HG03139 (cell line): Measurements from ENCODE around the gene STIM2.

Experiments
- ATAC-seq: cut with Tn5 transposase; IDR thresholded peaks from one replicate; pipeline ENCODE4 v1.9.1; 2021; ENCODE audit not compliant: unreplicated experiment

STIM2 gene

DNA sequence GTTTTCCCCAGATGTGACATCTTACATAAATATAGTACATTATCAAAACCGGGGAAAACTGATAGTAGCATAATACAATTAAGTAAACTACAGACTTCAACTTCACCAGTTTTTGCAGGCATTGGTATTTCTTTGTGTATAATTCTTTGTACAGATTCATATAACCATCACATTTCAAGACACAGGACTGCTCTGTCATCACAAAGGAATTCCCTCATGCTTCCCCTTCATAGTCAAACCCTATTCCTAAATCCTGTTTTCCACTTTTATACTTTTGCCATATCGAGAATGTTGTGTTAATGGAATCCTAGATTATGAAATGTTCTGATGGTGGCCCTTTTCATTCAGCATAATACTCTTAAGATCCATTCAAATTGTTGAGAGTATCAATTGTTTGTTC is 36.0 kb downstream of the STIM2 start:
- no peak for ATAC-seq

- ATAC-seq = no peak
These were observed 39.4 kb downstream of the STIM2 start for GRCh38 chr4:26899991-26900390.

DNA sequence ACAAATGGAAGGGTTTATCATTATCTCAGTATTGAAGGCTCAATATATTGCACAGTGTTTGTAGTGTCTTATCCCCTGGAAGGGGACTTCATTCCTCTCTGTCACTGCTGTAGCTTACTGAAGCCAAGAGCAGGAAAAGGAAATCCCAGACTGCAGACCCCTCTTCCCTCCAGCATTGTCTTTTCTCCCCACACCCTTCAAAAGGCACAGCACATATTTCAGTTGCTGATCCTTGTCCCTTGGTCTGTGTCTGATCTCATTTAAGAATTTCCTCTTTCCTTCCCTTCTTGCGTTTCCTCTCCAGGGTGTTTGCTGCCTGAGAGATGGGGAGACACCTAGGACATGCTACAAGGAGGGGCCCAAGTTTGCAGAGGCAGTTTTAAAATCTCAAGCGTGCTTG is 40.1 kb downstream of the STIM2 start:
- ATAC-seq = no peak

- ATAC-seq = no peak
These were observed 44.5 kb downstream of the STIM2 start for GRCh38 chr4:26905172-26905571.

GRCh38 chr4:26907731-26908599 is 47.3 kb downstream of the STIM2 start:
- no peak for ATAC-seq

DNA sequence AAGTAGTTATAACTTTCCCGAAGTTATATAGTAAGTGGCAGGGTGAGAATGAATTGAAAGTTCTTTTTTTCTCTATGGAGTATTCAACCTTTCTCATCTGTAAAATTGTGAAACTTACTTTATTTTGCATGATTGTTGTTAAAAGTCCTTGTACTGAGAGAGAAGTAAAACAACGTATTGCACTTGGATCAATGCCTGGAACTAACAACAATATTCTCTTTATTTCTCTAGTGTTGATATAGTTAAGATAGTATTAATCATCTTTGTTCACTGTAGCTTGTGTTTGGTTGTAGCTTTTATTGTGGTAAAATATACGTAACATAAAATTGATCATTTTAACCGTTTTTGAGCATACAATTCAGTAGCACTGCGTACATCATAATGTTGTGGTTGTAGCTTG is 48.7 kb downstream of the STIM2 start:
- no peak for ATAC-seq

DNA sequence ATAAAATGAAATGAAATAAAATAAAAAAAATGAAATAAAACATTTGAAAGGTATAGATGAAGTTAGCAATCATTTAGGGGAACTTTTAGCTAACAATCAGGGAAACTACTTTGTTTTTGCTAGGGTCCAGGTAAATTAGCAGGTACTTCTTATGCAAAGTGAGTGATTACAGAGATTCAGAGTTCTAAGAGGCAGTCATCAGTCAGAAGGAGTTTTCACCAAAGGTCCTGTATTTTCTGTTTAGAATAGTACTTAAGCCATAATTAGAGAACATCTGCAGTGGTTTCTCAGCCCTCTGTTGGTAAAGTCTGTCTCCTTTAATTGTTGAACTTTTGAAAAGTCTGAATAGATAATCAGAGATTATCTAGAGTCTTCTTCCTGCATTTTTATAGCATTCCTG is 50.6 kb downstream of the STIM2 start:
- no peak for ATAC-seq

DNA sequence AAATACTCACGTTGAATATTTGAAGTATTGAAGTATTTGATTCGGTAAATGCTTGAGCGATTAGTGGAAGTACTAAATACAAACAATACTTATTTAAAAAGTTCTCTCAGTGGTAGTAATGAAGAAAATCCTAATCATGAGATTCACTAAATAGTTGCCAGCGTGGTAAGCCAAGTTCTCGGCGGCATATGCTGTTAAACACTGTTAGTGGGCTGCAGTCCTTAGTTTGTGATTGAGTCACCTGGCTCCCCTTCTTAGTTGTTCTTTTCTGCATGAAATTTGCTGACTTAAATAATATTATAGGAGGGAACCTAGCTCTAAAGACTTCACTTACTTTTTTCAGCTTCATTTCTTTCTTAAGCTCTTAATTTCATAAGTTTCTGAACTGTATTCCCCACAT is 51.4 kb downstream of the STIM2 start:
- ATAC-seq = no peak

DNA sequence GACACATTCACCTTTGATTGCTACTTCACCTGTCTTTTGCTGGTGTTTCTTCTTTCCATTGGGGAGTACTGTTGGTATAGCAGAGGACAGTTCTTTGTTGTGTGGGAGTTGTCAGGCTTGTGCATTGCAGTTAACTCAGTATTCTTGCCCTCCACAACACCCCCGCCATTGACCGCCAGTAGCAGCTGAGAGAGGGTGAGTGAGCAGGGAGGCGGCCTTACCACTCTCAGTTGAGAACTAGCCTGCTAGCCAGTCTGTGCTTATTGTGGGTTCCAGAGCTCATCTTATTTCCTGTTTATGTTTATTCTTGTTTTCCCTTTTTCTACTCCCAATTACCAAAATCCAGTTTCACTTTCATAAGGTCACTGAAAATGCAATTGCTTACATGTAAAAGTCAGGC is 52.2 kb downstream of the STIM2 start:
- ATAC-seq = no peak

DNA sequence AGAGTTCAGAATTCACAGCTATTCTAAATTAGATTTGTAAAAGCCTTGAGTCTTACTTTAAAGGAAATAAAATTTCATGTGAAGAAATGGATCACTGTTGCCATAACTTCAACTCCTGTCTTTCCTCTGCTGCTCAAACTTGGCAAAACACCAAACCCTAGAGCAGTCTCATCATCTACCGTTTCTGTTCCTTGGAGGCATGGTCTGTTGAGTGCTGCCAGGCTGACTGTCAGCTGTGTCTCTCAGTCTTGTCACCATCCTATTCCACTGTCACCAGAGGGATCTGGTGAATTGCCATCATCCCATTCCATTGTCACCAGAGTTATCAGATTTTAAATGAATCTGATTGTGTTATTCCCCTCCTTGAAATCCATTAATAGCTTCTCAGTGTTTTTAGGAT is 55.6 kb downstream of the STIM2 start:
- ATAC-seq = no peak

DNA sequence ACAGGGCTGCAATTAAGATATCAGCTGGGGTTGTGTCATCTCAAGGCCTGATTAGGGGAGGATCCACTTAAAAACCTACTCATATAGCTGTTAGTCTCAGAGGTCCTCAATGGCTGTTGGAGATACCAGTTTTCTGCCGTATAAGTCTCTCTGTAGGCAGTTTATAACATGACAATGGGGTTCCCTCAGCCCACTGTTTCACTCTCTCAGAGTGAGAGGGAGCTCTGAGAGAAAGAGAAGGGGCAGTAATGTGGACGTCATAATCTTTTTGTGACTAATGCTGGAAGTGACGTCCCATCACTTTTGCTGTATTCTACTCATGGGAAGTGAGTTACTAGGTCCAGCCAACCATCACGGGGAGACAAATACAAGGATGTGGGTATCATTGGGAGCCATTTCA is 70.3 kb downstream of the STIM2 start:
- ATAC-seq = no peak

DNA sequence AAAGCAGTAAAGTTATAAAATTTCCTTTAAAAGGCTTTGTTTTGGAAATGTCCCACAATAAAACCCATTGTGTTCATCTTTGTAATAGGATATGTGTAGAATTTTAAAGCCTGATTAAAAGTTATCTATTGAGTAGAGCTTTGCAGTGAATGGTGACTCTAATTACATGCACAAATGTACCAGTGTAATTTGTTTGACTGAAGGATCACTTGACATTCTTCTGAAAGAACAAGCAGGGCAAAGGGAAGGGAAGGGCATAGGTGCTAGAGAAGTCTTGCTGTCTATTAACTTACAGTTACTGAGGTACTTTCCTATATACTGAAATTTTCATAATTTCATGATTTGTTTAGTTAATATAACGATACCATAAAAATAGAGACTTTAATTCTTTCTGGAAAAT is 70.8 kb downstream of the STIM2 start:
- ATAC-seq = no peak

DNA sequence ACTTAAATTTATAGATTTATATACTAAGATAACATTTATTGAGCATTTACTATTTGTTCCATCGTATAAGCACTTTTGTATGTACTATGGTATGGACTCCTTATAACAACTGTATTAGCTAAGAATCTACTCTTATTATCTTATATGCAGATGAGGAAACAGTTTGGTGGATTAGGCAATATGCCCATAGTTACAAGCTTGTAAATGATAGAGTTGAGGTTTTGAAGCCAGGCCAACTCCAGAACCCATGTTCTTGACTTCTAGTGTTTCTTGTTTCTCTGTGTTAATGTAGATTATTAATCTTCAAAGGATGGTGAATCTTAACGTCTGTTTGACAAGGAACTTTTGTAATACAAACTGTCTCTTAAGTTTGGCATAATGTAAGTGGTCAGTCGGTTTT is 71.3 kb downstream of the STIM2 start:
- ATAC-seq = no peak

GRCh38 chr4:26935397-26935796 is 74.8 kb downstream of the STIM2 start:
- no peak for ATAC-seq

DNA sequence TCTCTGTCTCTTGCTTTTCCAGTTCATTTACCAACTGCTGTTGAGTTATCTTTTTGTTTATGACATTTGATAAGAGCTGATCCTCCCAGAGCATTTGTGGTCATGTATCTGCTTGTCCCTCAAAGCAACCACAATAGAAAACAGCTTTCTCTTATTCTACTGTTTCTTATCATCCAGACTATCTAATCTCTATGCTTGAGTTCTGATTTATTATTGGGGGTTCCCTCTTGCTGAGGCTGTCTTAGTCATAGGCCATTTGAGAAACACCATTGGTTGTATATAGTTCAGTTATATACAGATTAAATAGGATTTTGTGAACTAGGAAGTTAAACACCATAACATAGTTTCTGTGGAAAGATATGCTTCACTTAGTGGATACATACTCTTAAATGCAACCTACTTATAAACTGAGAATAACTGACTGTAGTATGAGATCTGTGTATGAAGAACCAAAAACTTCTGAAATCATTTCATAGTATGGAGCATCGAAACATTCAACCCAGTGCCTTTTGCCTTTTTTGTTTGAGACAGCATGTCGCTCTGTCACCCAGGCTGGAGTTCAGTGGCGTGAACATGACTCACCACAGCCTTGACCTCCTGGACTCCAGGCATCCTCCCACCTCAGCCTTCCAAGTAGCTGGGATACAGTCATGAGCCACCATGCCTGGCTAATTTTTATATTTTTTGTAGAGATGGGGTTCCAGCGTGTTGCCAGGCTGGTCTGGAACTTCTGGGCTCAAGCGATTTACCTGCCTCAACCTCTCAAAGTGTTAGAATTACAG is 75.8 kb downstream of the STIM2 start:
- no peak for ATAC-seq

DNA sequence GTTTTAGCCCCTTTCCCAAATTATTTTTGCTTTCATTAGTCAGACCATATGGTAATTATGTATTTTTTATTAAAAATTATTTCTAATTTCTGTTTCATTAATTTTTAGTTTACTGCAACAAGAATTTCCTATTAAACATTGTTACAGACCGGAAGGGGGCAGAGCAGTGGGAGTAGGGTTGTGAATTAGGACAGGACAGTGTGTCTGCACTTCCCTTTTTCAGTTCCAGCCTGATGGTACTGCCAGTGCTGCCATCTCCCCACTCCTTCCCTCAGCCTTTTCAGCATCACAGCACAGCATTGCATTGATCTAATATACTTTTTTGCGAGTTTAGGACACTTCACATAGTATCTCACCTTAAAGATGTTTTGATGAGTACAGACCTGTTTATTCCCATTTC is 76.5 kb downstream of the STIM2 start:
- ATAC-seq = peak; percentile 62

GRCh38 chr4:26937567-26937966 is 76.9 kb downstream of the STIM2 start:
- ATAC-seq = no peak

DNA sequence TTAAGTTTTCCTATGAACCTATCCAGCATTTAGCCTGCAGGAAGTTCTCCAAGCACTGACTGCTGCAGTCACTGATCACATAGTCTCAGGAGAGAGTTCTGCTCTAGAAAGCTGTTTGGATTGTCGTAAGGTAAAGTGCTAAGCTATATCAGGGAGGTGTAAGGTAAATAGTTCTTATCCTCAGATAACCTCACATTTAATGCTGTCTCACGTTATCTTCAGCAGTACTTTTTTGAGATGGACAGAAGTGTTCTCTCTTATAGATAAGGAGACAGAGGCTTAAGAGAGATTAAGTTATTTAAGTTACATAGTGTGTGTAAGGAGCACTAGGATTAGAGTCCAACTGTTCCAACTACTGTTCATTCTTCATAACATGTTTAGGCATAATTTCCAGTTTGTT is 77.9 kb downstream of the STIM2 start:
- no peak for ATAC-seq

GRCh38 chr4:26941951-26942350 is 81.3 kb downstream of the STIM2 start:
- no peak for ATAC-seq

DNA sequence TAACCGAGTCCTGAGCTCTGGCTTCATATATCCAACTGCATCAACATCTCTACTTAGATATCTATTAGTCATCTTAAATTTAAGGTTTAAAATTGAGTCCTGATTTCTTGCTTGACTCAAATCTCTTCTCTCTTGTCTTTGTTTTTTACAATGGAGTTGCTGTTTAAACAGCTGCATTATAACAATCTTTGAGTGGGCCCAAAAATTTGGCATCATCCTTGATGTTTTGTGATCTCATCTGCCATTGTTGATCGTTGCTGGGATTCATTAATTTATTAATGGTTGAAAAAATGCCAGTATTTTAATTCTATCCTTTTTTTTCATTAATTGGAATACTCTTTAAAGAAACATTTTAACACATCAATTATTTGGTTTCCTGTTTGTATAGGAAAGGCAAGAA is 82.2 kb downstream of the STIM2 start:
- ATAC-seq = no peak

DNA sequence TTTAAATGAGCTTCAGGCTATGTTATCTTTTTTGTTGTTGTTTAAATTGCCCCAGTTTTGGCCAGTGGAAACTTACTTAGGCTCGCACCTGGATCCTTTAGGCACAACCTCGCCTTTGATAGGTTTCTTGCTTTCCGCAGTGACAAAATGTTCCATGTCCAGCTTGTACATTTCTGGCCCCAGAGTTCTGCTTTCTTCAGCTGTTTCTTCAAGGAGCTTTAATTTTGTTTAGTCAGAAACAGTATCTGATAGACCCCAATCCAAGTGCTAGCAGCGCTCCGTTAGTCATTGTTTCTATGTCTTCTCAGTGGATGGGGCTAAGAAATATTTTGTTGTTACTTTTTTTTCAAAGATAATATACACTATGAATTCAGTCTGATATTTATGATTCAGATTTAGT is 82.8 kb downstream of the STIM2 start:
- no peak for ATAC-seq

DNA sequence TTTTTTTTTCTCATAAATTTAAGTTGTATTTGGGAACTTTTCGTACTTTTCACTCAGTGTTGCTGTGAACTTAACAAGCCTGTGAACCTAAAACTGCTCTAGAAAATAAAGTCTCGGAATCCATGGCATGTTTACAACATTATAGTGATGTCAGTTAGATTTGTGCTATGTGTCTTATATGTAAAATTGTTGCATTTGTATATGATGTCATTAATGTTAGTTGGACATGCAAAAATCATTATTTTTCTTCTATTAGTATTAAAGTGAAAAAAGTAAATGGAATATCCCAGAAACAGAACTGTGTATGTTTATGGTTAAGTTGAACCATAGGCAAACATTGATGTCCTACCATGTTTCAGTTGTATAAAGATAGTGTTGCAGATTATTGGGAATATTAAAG is 85.2 kb downstream of the STIM2 start:
- no peak for ATAC-seq
